A549 (cell line): ENCODE data around the gene ZNF420.

ENCODE experiments used
- CHD4 ChIP-seq: fragments of 200-600 bp; sonication (generic); IDR thresholded peaks from 2 replicates; pipeline ENCODE4 v1.6.1; 2016; ENCODE audit warnings: antibody characterized with exemption, mild to moderate bottlenecking, borderline replicate concordance
- E2F6 ChIP-seq: IDR thresholded peaks from 2 replicates; pipeline ENCODE4 v1.6.1; 2012; ENCODE audit warnings: low read depth, borderline replicate concordance
- ELK1 ChIP-seq: fragments of 150-350 bp; IDR thresholded peaks from 2 replicates; pipeline ENCODE4 v1.6.1; 2014; ENCODE audit warnings: low read depth, mild to moderate bottlenecking, low read length
- FOSL2 ChIP-seq, 2 experiments: fragments of 450-650 bp in 1 of 2; fragments of >200 bp in 1 of 2; sonication (Bioruptor Twin) in 1 of 2; formaldehyde crosslinking; IDR thresholded peaks; 2 replicates each; pipeline versions ENCODE4 v1.5.0 to v1.6.1; 2016 to 2020; ENCODE audit warnings: mild to moderate bottlenecking in 1 of 2, moderate library complexity in 1 of 2
- JUN ChIP-seq, 2 experiments: fragments of >200 bp; sonication (Bioruptor Twin); formaldehyde crosslinking; IDR thresholded peaks; 2 replicates in 1 of 2; 3 replicates in 1 of 2; pipeline ENCODE4 v1.6.1; 2016 to 2017
- KDM1A ChIP-seq: fragments of 200-600 bp; sonication (generic); IDR thresholded peaks from 2 replicates; pipeline ENCODE4 v1.6.1; 2016; ENCODE audit warnings: low read depth, mild to moderate bottlenecking
- MAFK ChIP-seq: fragments of 450-650 bp; IDR thresholded peaks from 2 replicates; pipeline ENCODE4 v1.6.1; 2014; ENCODE audit not compliant: partially characterized antibody
- MYC ChIP-seq: IDR thresholded peaks from 2 replicates; pipeline ENCODE4 v1.6.1; 2012; ENCODE audit warnings: mild to moderate bottlenecking, inconsistent platforms, low read length, improper control_type of control experiment, borderline replicate concordance
- POLR2A ChIP-seq: IDR thresholded peaks from 2 replicates; pipeline ENCODE4 v1.6.1; 2012; ENCODE audit warnings: mild to moderate bottlenecking, low read length
- RAD21 ChIP-seq, 2 experiments: fragments of >200 bp in 1 of 2; sonication (Bioruptor Twin) in 1 of 2; formaldehyde crosslinking in 1 of 2; IDR thresholded peaks in 1 of 2; conservative IDR thresholded peaks in 1 of 2; 2 replicates in 1 of 2; 3 replicates in 1 of 2; pipeline ENCODE4 v1.6.1; 2012 to 2018; ENCODE audit warnings: inconsistent platforms in 1 of 2
- RFX5 ChIP-seq: fragments of 450-650 bp; IDR thresholded peaks from 2 replicates; pipeline ENCODE4 v1.7.1; 2014; ENCODE audit warnings: antibody characterized with exemption, mild to moderate bottlenecking, moderate library complexity
- SMC3 ChIP-seq: fragments of >200 bp; sonication (Bioruptor Twin); formaldehyde crosslinking; IDR thresholded peaks from 3 replicates; pipeline ENCODE4 v1.6.1; 2018; ENCODE audit warnings: inconsistent platforms
- TF ChIP-seq, protein P1 (sequence below): fragments of >200 bp; sonication (Bioruptor Twin); formaldehyde crosslinking; IDR thresholded peaks from 3 replicates; pipeline ENCODE4 v1.5.1; 2016
- TF ChIP-seq, protein P2 (sequence below): fragments of 450-650 bp; IDR thresholded peaks from 2 replicates; pipeline ENCODE4 v1.6.1; 2014; ENCODE audit warnings: antibody characterized with exemption

GRCh38 chr19:37077501-37077933 lies 716 bp upstream of the ZNF420 start:
- TF ChIP-seq E2F6 (no peak), POLR2A (no peak), JUN (IDR thresholded peaks at IDR 0.05) (no peak), SMC3 (no peak), MAFK (no peak), RFX5 (no peak), RAD21 (conservative IDR thresholded peaks at IDR 0.05 in 1 of 2, IDR thresholded peaks at IDR 0.05 in 1 of 2) (no peak), CHD4 (no peak), FOSL2 (IDR thresholded peaks at IDR 0.05) (no peak), FOSL2 (CRISPR knock-in tag; IDR thresholded peaks at IDR 0.05) (no peak), KDM1A (no peak), ELK1 (no peak), MYC (no peak)
- TF ChIP-seq, protein P1, sequence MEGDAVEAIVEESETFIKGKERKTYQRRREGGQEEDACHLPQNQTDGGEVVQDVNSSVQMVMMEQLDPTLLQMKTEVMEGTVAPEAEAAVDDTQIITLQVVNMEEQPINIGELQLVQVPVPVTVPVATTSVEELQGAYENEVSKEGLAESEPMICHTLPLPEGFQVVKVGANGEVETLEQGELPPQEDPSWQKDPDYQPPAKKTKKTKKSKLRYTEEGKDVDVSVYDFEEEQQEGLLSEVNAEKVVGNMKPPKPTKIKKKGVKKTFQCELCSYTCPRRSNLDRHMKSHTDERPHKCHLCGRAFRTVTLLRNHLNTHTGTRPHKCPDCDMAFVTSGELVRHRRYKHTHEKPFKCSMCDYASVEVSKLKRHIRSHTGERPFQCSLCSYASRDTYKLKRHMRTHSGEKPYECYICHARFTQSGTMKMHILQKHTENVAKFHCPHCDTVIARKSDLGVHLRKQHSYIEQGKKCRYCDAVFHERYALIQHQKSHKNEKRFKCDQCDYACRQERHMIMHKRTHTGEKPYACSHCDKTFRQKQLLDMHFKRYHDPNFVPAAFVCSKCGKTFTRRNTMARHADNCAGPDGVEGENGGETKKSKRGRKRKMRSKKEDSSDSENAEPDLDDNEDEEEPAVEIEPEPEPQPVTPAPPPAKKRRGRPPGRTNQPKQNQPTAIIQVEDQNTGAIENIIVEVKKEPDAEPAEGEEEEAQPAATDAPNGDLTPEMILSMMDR = no peak
- TF ChIP-seq, protein P2, sequence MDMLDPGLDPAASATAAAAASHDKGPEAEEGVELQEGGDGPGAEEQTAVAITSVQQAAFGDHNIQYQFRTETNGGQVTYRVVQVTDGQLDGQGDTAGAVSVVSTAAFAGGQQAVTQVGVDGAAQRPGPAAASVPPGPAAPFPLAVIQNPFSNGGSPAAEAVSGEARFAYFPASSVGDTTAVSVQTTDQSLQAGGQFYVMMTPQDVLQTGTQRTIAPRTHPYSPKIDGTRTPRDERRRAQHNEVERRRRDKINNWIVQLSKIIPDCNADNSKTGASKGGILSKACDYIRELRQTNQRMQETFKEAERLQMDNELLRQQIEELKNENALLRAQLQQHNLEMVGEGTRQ = no peak
